HEK293 (cell line): ENCODE data around the gene LYPD6B.

Source experiments
- ZBTB1 ChIP-seq: fragments of 450-650 bp; formaldehyde crosslinking; IDR thresholded peaks from 2 replicates; pipeline ENCODE4 v1.5.1; 2016; ENCODE audit warnings: missing biosample characterization, missing genetic modification characterization
- ZNF324 ChIP-seq: fragments of 450-650 bp; formaldehyde crosslinking; IDR thresholded peaks from 2 replicates; pipeline ENCODE4 v1.5.1; 2016; ENCODE audit warnings: missing biosample characterization, missing genetic modification characterization
- ZNF776 ChIP-seq: fragments of 450-650 bp; formaldehyde crosslinking; IDR thresholded peaks from 2 replicates; pipeline ENCODE4 v1.5.0; 2017; ENCODE audit warnings: missing biosample characterization, missing genetic modification characterization, borderline replicate concordance
- TF ChIP-seq, protein P1 (sequence below): fragments of 450-650 bp; IDR thresholded peaks from 2 replicates; pipeline ENCODE4 v1.5.1; 2018; ENCODE audit warnings: missing biosample characterization, mild to moderate bottlenecking, missing genetic modification characterization

DNA sequence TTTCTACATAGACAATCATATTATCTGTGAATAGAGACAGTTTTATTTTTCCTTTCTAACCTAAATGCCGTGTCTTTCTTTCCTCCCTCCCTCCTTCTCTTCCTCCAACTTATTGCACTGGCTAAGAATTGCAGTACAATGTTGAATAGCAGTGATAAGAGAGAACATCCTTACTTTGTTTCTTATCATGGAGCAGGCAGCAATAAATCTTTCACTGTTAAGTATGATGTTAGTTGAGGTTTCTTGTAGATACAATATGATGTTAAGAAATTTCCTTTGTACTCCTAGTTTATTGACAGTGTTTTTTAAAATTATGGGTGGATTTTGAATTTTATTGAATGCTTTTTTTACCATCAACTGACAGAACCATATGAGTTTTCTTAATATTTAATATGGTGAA, 6.0 kb downstream of the LYPD6B start:
- TF ChIP-seq ZNF324 (tag by site-specific recombination) (no peak), ZBTB1 (tag by site-specific recombination) (no peak), ZNF776 (tag by site-specific recombination) (no peak)
- TF ChIP-seq, protein P1, sequence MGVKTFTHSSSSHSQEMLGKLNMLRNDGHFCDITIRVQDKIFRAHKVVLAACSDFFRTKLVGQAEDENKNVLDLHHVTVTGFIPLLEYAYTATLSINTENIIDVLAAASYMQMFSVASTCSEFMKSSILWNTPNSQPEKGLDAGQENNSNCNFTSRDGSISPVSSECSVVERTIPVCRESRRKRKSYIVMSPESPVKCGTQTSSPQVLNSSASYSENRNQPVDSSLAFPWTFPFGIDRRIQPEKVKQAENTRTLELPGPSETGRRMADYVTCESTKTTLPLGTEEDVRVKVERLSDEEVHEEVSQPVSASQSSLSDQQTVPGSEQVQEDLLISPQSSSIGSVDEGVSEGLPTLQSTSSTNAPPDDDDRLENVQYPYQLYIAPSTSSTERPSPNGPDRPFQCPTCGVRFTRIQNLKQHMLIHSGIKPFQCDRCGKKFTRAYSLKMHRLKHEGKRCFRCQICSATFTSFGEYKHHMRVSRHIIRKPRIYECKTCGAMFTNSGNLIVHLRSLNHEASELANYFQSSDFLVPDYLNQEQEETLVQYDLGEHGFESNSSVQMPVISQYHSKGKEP (tag by site-specific recombination) = no peak
